ENCODE data around the gene ROBO2. TPM values are rescaled to one million over a fixed set of nuclear protein-coding genes. Genes with fewer than 3 reads are reported as not detected.

Gene ROBO2
- total RNA-seq, 4 donors from 2014 or later = 0.16 to 4.0 (median 1.3) TPM

DNA sequence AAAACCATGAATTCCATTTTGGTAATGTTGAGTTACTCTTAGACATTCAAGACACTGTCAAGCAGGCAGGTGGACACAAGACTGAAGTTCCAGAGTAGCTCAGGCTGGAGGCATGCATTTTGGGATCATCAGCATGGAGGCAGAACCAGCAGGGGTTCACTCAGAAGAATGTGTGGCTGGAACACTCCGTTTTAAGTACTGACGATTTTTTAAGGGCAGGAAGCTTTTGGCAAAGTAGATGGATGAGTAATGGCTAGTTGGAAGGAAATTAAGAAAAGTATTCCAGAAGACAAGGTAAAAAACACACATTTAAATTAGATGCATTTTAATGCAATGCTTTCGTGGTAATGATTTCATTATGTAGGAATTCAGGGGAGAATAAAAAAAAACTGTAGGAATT is 420.4 kb downstream of the ROBO2 start:
- TF ChIP-seq, protein P1, sequence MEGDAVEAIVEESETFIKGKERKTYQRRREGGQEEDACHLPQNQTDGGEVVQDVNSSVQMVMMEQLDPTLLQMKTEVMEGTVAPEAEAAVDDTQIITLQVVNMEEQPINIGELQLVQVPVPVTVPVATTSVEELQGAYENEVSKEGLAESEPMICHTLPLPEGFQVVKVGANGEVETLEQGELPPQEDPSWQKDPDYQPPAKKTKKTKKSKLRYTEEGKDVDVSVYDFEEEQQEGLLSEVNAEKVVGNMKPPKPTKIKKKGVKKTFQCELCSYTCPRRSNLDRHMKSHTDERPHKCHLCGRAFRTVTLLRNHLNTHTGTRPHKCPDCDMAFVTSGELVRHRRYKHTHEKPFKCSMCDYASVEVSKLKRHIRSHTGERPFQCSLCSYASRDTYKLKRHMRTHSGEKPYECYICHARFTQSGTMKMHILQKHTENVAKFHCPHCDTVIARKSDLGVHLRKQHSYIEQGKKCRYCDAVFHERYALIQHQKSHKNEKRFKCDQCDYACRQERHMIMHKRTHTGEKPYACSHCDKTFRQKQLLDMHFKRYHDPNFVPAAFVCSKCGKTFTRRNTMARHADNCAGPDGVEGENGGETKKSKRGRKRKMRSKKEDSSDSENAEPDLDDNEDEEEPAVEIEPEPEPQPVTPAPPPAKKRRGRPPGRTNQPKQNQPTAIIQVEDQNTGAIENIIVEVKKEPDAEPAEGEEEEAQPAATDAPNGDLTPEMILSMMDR (IDR thresholded peaks at IDR 0.05; ENCODE audit: low read depth) = no peak

DNA sequence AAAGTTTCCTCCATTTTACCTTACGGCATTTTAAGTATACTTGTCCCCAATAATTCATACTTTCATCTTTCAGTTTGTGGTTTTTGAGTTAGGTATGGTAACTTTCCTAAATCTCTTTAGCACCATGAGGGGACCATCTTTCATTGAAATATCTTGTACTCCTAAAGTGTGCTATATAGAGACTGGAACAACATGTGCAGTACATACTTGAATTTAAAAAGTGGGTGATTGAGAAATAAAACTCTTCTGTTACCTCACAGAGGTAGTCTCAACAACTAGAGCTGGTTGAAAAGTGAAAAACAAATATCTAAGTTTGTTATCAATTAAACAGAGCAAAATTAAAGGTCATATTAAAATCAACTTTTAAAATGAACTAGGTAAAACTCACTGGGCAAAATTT is 423.1 kb downstream of the ROBO2 start:
- TF ChIP-seq, protein P1 (IDR thresholded peaks at IDR 0.05; ENCODE audit: low read depth) = no peak

DNA sequence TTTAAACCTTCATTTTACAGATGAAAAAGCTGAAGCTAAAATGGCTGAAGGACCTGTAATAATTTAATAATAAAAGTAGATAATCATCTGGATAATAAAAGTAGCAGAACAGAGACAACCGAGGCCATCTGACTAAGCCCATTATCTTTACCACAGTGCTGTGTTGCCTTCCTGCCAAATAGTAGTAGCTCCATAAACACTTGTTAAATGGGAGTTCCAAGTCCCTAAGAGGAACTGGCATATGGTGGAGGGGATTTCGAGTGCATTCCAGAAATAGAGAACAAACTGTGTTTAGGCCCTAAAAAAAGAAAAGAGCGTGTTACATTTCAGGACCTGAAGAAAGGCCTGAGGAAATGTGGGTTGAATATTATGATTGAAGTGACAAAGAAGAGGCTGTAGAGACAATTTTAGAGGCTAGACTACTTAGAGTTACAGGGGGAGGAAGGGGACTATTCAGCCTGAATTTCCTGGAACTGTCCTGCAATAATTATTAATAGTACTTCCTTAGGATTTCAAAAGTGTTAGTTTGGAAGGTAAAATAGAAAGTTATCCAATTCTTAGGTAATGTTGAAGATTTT is 424.3 kb downstream of the ROBO2 start:
- TF ChIP-seq, protein P1 (IDR thresholded peaks at IDR 0.05; ENCODE audit: low read depth) = no peak

DNA sequence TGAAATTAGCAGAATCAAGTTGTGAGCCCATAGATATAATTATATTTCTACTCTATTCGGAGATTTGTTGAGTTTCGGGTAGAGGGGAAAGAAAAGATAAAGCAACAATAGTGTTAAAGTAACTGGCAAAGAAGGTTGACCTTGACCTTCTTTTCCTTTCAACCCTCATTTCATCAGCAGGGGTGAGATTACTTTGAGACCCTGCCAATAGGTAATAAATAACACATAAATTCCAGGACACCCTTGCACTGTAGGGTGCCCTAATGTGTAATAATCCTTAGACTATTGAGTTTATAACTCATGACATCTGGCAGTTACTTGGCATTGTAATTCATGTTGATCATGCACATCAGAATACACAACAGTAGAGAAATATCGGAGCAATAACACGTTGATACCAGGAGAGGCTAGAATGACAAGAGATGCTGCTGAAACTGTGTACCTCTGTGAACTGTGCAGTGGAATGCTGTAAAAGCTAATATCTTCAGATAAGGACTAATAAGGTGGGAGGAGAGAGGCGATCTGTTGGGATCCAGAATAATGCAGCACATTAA is 426.7 kb downstream of the ROBO2 start:
- TF ChIP-seq, protein P1 (IDR thresholded peaks at IDR 0.05; ENCODE audit: low read depth) = no peak

DNA sequence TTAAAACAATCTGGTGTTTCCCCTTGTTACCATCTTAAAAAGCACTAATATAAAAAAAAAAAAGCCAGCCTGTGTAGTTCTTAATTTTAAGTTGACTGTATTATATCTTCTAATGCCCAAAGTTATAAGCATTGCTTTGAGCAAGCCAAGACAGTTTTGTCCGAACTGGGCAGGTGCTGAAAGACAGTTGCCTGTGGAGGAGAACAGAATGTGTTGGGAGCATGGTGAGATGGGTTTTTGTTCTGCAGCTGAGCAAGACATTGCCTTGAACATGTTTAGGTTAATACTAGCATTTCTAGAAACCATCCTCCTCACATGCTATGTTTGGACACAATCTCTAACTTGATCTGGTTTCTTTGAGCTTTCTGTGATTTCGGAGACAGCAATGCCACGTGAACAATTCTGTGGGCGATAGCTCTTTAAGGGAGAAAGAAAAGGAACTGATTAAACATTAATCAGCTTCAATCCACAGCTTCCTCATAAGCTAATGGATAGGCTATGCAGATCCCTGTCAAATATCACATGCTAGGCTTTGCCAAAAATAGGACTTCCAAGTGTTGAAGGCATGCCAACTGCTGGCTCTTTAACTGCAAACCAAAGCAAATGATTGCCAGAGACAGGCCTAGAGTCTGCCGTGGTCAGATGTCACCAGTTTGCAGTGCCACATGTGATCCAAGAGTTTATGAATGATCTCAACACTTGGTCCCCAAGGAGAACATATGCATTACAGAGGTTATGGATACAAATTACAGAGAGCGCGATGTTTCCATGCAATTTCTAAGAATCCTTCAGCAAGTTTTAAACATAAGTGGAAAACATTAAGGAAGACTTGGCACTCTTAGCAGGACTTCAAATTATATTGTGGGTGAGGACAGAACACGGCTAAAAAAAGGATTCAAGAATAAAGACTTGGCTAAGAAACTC is 428.1 kb downstream of the ROBO2 start:
- TF ChIP-seq, protein P1 (IDR thresholded peaks at IDR 0.05; ENCODE audit: low read depth) = no peak

DNA sequence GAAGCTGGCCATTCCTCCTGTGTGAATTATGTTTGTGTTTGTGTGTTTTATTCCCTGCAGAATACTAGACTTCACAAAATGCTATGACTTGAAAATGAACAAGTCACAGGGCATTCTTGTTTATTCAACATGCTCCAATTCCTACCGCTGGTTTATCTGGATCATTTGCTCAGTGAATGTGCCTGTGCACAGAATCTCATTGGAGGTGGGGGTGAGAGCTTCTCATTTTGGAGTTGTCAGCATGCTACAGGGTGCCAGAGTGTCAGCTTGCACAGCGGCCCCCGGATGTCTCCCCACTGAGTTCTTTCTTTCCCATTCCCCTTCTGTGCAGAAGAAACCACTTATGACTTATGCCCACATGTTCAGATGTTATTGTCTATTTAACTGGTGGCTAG is 428.7 kb downstream of the ROBO2 start:
- TF ChIP-seq, protein P1 (IDR thresholded peaks at IDR 0.05; ENCODE audit: low read depth) = no peak

DNA sequence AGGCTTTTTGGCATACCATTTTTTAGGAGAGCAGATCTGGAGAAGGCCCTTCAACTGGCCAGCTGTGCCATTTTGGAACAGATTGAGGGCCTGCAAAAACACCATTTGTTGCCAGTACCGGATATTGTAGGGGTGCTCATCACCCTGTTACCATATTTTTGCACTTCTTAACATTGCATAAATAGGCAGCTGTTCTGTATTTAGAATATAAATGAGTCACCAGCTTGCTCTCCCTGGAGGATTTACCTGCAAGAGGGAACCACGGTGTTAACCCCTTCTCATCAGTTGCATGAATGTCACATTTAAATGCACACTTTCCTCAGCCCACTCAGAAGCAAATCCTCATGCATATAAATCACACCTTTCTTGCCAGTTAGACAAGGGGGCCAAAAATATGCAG is 435.6 kb downstream of the ROBO2 start:
- TF ChIP-seq, protein P1 (IDR thresholded peaks at IDR 0.05; ENCODE audit: low read depth) = no peak

Measured in subcutaneous adipose tissue (tissue), 4 donors.